G401 (cell line): Measurements from ENCODE around the gene NOP10. TPM values are rescaled to one million over a fixed set of nuclear protein-coding genes. Genes with fewer than 3 reads are reported as not detected.

Source experiments
- total RNA-seq: library from RNA; depleted of rRNA; stranded (reverse); fragments of >200 nt; shearing (Covaris generic); gene quantifications from 2 replicates; pipeline ENCODE4 v1.2.3, GENCODE V29; 2014; rRNA removed

The NOP10 gene
- total RNA-seq, 1 experiment from 2014 or later, result 354 TPM

Other genes starting within 250 kb of the NOP10 start
- gene EMC7, start 241.3 kb downstream of the NOP10 start, total RNA-seq, result 52.4 and 61.7 TPM in 2 replicates
- 1.1 and 1.9 TPM in 2 replicates for gene PGBD4, start 241.1 kb downstream of the NOP10 start, total RNA-seq
- 60.6 and 75.6 TPM in 2 replicates for gene KATNBL1, start 133.0 kb downstream of the NOP10 start, total RNA-seq
- 202 TPM in 2 replicates for gene EMC4, start 118.1 kb downstream of the NOP10 start, total RNA-seq
- 2.8 and 3.4 TPM in 2 replicates for gene SLC12A6, start 5.4 kb downstream of the NOP10 start, total RNA-seq
- not detected in 2 replicates for gene NUTM1, start 179 bp upstream of the NOP10 start, total RNA-seq
- gene LPCAT4, start 24.1 kb upstream of the NOP10 start, total RNA-seq, result 7.5 and 13.2 TPM in 2 replicates
- gene GOLGA8A, start 94.7 kb upstream of the NOP10 start, total RNA-seq, result 25.1 and 26.8 TPM in 2 replicates
- 13.7 and 51.3 TPM in 2 replicates for gene GOLGA8B, start 240.5 kb upstream of the NOP10 start, total RNA-seq